Measurements from ENCODE around the gene SEC63. TPM values are rescaled to one million over a fixed set of nuclear protein-coding genes. Genes with fewer than 3 reads are reported as not detected.
"Not testable (repeated sequence)": the region's sequence is repeated elsewhere in the genome, so short reads cannot be mapped to it uniquely, and the experiment has no call there.

The SEC63 gene
- total RNA-seq, 6 donors from 2014 or later = 35.0 to 111 (median 77.9) TPM

GRCh38 chr6:107941199-107941598 lies 16.8 kb downstream of the SEC63 start:
- Histone ChIP-seq H3K4me1 (peaks cover 3 to 33% (median 26%) of the 10 kb centered on the region in 4 donors), H3K27ac (no peak overlapping the region), H3K27me3 (no peaks in the 10 kb centered on the region), H3K4me3 (no peak overlapping the region), H3K36me3 (no peaks in the 10 kb centered on the region), H3K9me3 (no peaks in the 10 kb centered on the region)
- DNase-seq = no peak
- peak in 1 of 2 donors; percentile 42 for ATAC-seq (ENCODE audit: low FRiP score in 2 of 2)
- no peak for TF ChIP-seq CTCF (IDR thresholded peaks at IDR 0.05)
- no peak for TF ChIP-seq EP300 (IDR thresholded peaks at IDR 0.05)
- no peak for TF ChIP-seq POLR2A (IDR thresholded peaks at IDR 0.05)
- no peak for TF ChIP-seq POLR2AphosphoS5 (IDR thresholded peaks at IDR 0.05)
- 66 to 87% methylated on average over 2 of the region's 2 CpGs for WGBS, 2 donors

GRCh38 chr6:107936910-107937292 lies 21.1 kb downstream of the SEC63 start:
- WGBS, 2 donors = 89 to 94% methylated on average over 5 of the region's 5 CpGs
- H3K36me3 ChIP-seq; H3K9me3 ChIP-seq; H3K27ac ChIP-seq; ATAC-seq (ENCODE audit: low FRiP score in 2 of 2); H3K4me3 ChIP-seq; H3K27me3 ChIP-seq; DNase-seq: not testable (repeated sequence)
- H3K4me1 ChIP-seq = peaks cover 0 to 22% (median 16%) of the 10 kb centered on the region in 4 donors

- 59 to 69% methylated on average over 3 of the region's 3 CpGs for WGBS, 2 donors
- DNase-seq (no peak), ATAC-seq (ENCODE audit: low FRiP score in 2 of 2) (no peak)
- Histone ChIP-seq H3K27ac (no peak overlapping the region), H3K27me3 (no peaks in the 10 kb centered on the region), H3K4me3 (no peak overlapping the region), H3K36me3 (peaks cover 0 to 1% (median 0%) of the 10 kb centered on the region in 4 donors), H3K9me3 (no peaks in the 10 kb centered on the region), H3K4me1 (peaks cover 0 to 19% (median 13%) of the 10 kb centered on the region in 4 donors)
- no peak for TF ChIP-seq EP300 (IDR thresholded peaks at IDR 0.05)
These were observed 21.7 kb downstream of the SEC63 start for GRCh38 chr6:107936162-107936909.

- H3K27ac ChIP-seq; H3K4me1 ChIP-seq; H3K27me3 ChIP-seq; H3K9me3 ChIP-seq; H3K4me3 ChIP-seq; H3K36me3 ChIP-seq; ATAC-seq (ENCODE audit: low FRiP score in 2 of 2): not testable (repeated sequence)
- DNase-seq = peak in 1 of 2 donors; percentile 71
- WGBS, 2 donors = 100% methylated on average over 1 to 3 of the region's 35 CpGs
These were observed 23.8 kb downstream of the SEC63 start for GRCh38 chr6:107934229-107934628.

GRCh38 chr6:107932580-107932979 lies 25.4 kb downstream of the SEC63 start:
- DNase-seq = no peak
- TF ChIP-seq EP300 (IDR thresholded peaks at IDR 0.05) (no peak), CTCF (IDR thresholded peaks at IDR 0.05) (no peak), POLR2A (IDR thresholded peaks at IDR 0.05) (no peak), POLR2AphosphoS5 (IDR thresholded peaks at IDR 0.05) (no peak)
- Histone ChIP-seq H3K36me3 (peaks cover 0 to 18% (median 0%) of the 10 kb centered on the region in 4 donors), H3K27me3 (no peaks in the 10 kb centered on the region), H3K4me1 (peaks cover 0 to 3% (median 0%) of the 10 kb centered on the region in 4 donors), H3K27ac (no peak overlapping the region), H3K4me3 (no peak overlapping the region), H3K9me3 (no peaks in the 10 kb centered on the region)
- no peak for ATAC-seq (ENCODE audit: low FRiP score in 2 of 2)
- 94 to 96% methylated on average over 3 of the region's 3 CpGs for WGBS, 2 donors

GRCh38 chr6:107931894-107932293 lies 26.1 kb downstream of the SEC63 start:
- no peaks in the 10 kb centered on the region for H3K27me3 ChIP-seq
- H3K27ac ChIP-seq = no peak overlapping the region
- peaks cover 0 to 4% (median 2%) of the 10 kb centered on the region in 4 donors for H3K4me1 ChIP-seq
- DNase-seq (no peak), ATAC-seq (ENCODE audit: low FRiP score in 2 of 2) (no peak)
- no peak overlapping the region for H3K4me3 ChIP-seq
- TF ChIP-seq EP300 (IDR thresholded peaks at IDR 0.05) (no peak), POLR2A (IDR thresholded peaks at IDR 0.05) (no peak), CTCF (IDR thresholded peaks at IDR 0.05) (no peak), POLR2AphosphoS5 (IDR thresholded peaks at IDR 0.05) (no peak)
- H3K9me3 ChIP-seq = no peaks in the 10 kb centered on the region
- peaks cover 0 to 21% (median 0%) of the 10 kb centered on the region in 4 donors for H3K36me3 ChIP-seq
- 91 to 94% methylated on average over 3 of the region's 3 CpGs for WGBS, 2 donors

Measured in upper lobe of left lung (tissue), 6 donors.